ENCODE results near the gene PTPRN2.
"Not testable (repeated sequence)": the region's sequence is repeated elsewhere in the genome, so short reads cannot be mapped to it uniquely, and the experiment has no call there.

PTPRN2 gene

DNA sequence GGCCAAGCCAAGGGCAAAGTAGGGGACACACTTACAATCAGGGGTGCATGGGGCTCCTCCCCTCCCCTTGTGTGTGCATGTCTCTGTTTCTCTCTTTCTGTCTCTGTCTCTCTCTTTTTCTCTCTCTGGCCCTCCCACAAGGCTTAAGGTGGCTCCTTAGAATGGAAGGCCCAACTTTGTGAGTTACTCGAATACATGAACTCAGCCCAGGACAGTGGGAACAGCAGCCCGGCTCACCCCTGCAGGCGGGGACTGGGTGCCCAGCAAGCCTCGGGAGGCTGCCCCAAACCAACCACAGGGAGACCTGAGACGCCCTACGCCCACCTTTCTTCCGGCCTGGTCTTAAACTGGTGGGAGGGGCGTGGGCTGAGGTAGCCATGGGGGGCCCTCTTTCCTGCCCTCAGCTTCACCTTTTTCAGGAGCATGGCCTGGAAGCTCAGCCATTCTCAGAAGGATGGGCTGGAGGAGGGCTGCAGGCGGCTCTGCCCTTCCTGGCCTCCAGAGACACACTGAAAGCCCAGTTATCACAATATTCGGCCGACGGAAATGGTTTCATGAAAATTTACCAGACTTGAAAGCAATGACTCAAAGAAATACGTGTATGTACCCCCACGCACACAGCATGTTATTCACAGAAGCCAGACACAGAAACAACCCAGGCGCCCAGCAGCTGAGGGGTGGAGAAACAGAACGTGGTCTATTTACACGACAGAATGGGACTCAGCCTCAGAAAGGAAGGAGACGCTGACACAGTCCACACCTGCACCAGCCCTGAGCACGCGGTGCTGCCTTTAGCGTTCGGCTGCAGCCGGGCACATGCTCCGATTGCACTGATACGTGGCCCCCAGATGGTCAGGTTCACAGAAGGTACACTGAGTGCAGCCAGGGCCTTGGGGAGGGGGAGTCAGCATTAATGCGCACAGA is 229.5 kb downstream of the PTPRN2 start:
- no peak for DNase-seq

DNA sequence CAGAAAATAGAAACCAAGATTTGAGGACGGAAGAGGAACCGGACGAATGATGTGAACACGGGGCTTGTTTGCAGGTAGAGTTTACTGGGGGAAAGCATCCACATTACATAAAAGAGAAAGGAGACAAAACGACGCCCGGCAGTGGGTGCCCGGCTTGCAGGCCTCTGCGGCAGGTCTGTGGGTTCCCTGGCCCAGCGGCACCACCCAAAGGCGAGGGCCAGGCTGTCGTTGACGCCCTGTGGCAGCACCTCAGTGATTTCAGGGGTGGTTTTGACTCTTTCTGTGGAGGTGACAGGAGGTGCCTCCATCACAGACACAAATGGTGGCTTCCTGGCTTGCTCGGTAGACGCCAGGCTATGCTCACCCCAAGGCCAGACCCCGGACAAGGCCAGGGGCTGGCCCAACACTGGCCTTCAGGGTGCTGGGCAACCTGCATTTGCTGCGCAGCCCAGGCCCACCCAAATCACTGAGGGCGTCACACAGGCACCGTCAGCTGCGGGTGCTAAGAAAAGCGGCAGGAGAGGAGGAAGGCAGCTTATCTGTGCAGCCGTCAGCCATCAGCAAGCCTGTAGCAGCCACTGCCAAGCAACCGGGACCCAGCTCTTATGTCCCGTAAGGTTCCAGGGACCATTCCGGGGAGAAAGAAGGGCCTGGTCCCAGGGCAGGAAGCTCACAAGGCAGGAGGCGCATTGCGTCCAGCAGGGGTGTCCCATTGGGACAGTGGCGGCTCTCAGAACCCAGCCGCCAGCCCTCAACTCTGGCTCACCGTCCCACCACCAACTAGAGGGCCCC is 230.3 kb downstream of the PTPRN2 start:
- DNase-seq = no peak

GRCh38 chr7:158356454-158356853 is 231.2 kb downstream of the PTPRN2 start:
- no peak for DNase-seq

- no peak for DNase-seq
Measured at GRCh38 chr7:158355456-158356065, 232.1 kb downstream of the PTPRN2 start.

DNA sequence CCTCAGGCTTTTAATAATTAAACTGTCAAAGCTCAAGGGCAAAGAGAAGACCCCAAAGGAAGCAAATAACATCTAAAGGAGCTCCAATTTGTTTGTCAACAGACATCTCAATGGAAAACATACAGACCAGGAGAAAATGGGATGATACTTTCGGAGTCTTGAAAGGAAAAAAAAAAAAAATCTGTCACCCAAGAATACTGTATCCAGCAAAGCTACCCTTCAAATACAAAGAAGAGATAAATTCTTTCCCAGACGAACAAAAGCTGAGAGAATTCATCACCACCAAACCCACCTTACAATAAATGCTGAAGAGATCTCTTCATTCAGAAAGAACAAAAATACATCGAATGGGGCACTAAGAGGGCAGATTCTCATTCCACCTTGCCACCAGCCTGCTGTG is 232.8 kb downstream of the PTPRN2 start:
- DNase-seq = no peak

DNA sequence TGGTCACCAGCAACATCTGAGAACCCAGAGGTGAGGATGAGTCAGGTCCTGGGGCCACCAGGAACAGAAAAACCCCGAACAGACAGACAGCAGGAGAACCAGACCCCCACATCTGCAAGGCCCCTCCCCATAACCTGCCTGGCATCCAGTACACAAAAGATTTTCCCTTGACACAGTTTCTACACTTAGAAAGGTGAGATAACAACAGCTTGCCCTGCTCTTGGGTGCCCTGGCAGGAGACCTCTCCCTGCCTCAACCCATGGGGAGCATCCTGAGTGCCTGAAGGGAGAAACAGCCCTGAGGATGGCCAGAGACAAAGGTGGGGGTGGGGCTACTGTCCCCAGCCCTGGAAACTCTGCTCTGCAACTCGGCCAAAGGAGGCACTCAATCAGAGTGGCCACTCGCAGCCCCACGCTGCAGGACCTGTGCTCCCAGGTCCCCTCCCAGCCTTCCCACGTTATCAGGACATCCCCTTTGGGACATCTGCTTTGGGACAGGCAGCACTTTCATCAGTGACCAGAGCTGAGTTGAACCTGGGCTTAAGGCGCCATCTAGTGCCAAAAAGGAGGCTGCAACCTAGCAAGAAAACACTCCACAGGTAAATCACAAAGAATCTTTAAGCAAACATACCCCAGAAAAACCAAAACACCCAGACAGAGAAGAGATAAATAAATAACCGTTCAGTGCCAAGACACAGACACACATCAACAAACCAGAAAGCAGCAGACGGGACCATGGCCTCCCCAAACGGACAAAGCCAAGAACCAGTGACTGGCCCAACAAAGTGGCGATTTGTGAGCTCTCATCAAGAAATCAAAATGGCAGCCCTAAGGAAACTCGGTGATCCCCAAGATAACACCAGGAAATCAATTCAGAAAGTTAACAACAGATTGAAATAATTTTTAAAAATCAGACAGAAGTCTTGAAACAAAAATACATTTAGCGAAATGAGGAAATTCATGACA is 233.7 kb downstream of the PTPRN2 start:
- DNase-seq = no peak

DNA sequence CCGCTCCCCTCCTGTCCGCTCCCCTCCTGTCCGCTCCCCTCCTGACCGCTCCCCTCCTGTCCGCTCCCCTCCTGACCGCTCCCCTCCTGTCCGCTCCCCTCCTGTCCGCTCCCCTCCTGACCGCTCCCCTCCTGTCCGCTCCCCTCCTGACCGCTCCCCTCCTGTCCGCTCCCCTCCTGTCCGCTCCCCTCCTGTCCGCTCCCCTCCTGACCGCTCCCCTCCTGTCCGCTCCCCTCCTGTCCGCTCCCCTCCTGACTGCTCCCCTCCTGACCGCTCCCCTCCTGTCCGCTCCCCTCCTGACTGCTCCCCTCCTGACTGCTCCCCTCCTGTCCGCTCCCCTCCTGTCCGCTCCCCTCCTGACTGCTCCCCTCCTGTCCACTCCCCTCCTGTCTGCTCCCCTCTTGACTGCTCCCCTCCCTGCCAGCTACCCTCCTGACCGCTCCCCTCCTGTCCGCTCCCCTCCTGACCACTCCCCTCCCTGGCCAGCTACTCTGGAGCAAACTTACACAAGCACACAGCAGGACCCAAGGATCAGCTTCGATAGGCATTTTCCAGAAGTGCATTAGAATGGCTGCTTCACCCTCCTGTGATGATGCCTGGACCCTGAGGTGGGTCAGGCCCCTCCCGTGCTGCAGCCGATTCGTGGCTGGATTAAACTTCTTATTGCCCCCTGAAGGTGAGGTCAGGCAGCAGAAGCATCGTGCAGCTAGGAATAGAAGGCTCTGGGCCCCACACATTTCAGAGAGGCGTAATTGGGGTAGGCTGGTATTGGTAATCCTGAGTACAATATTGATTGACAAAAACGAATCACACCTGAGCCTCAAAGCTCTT is 235.5 kb downstream of the PTPRN2 start:
- not testable (repeated sequence) for DNase-seq

DNA sequence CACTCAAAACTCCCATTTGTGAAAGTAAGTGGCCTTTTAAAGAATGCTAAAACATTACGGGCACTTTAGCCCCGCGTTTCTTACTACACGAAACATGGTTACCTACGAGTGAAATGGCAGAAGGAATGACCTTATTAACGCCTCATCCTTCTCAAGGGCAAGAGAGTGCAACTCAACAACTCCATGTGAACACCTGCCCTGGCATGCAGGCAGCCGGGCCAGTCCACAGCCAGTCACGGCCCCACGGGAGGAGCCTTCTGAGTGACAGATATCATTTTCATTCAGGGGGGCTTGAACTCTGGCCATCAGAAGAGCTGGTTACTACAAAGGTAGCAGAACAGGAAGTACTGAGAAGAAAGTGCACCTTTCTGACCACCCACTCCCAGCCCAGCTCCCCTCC is 236.1 kb downstream of the PTPRN2 start:
- no peak for DNase-seq

DNA sequence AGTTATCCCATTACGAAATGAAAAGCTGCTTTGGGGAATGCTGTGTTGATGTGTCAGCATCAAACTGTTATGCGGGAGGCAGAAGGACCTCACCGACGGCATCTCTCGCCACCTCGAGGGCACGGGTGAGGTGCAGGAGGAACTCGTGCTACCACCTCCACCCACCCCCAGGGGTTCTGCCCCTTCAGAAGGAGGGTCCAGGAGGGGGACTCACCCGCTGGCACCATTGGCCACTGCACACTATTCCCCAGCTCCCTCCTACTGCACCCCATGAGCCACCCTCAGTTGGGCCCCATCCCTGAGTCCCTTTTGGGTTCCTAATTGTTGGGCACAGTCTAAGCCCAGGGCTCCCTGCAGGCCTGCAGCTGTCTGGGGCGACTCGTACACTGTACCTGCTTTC is 236.6 kb downstream of the PTPRN2 start:
- DNase-seq = no peak

DNA sequence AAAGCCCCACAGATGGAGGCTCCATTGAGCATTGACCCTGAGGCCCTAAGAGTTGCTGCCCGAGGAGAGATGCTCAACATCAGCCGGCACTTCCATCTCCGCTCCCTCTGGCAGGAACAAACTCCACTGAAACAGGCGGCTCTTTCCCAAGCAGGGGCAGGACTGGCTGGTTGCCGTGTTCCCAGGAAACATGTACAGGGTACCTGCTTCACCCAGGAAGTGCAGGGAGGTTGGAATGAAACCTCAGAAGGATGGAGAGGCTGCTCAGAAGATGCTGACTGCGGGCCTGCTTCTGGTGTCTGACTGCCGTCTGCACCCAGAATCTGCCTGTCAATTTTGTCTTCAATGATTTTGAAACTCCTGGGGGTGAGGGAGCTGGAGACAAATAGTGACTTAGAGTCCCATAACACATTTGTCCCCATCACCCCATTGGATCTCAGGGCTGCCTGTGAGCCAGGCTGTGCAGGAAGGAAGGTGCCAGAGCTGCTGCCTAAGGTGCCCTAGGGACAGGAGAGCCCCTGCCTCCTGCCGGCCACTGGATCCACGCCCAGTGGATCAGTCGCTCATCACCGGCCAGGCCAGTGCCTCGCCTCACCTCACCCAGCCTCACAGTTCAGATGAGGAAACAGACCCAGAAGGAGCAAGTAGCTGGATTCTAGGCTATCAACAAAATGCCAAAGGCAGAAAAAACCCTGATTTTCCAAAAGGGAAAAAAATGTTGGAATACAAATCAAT is 237.3 kb downstream of the PTPRN2 start:
- no peak for DNase-seq

- DNase-seq = no peak
Measured at GRCh38 chr7:158348446-158348845, 239.2 kb downstream of the PTPRN2 start.

DNA sequence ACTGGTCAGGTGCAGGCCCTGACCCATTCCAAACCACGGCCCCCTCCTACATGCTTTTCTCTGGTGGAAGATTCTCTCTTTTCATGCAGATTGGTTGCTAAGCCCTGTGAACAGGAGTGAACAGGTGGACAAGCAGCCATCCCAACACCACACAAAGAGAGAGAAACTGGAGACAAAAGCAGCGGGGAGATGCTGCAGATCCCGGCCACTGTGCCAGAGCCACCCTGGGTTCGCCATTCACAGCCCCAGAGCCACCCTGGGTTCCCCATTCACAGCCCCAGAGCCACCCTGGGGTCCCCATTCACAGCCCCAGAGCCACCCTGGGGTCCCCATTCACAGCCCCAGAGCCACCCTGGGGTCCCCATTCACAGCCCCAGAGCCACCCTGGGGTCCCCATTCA is 239.6 kb downstream of the PTPRN2 start:
- not testable (repeated sequence) for DNase-seq

DNA sequence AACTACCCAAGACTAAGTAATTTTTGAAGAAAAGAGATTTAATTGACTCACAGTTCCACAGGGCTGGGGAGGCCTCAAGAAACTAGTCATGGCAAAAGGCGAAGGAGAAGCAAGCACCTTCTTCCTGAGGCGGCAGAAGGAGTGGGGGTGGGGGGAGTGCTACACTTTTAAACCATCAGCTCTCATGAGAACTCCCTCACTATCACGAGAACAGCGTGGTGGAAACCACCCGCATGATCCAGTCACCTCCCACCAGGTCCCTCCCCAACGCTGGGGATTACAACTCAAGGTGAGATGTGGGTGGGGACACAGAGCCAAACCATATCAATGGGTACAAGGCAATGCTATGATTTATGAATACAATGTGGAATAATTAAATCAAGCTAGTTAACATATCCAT is 241.9 kb downstream of the PTPRN2 start:
- no peak for DNase-seq

DNA sequence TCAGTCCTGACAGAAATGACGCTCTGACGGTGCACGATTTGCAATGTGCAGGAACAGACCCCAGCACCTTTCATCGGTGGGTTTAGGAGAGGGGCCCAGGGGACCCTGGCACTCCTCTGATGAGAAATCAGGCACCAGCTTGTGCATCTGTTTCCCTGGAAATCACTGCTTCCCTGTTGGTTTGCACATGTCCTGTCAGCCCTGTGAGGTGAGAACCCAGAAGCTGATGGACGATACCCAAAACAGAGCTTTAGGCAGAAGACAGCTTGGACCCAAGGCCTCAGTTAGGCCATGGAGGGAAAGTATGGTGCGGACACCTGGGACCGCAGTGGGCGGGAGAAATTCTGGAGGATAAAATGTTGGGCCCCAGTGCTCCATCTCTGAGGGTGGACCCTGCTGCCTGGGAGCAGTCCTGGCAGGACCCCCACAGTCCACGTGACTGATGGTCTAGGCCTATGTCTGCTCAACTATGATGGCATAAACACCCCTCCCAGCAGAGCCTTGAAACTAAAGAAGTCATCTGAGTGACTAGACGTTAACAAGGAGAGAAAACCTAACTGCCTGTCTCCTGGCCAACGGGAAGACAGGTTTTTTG is 242.8 kb downstream of the PTPRN2 start:
- DNase-seq = no peak

DNA sequence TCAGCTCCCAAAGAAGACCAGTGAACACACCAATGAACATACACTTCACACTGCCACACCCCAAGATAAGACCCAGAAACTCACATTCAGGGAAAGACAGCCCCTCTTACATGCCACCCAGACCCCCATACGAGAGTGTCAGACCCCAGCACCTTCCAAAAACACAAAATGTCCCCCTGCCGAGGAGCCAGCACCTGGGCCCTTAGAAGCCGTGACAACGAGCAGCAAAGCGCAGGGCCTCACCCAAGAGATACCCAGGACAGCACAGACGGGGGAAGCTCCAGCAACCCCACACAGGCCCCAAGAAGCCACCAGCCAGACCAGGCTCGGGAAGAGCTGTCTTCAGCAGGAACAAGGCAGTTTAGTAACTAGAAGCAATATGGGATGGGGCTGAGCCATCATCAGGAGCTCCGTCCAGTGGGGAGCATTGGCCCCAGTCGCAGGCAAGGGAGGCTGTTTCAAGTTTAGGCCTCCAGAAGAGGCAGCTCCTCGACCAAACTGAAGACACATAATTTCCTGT is 243.6 kb downstream of the PTPRN2 start:
- DNase-seq = no peak

DNA sequence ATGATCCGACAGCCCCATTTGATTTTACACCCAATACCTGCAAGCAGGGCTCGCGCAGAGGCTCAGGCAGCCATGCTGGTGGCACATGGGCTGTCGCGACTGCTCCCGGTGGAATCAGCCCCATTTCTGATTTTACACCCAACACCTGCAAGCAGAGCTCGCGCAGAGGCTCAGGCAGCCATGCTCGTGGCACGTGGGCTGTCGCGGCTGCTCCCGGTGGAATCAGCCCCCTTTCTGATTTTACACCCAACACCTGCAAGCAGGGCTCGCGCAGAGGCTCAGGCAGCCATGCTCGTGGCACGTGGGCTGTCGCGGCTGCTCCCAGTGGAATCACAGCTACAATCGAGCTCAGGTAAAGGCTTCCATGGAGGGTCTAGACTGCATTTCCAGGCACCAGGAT is 244.1 kb downstream of the PTPRN2 start:
- no peak for DNase-seq

DNA sequence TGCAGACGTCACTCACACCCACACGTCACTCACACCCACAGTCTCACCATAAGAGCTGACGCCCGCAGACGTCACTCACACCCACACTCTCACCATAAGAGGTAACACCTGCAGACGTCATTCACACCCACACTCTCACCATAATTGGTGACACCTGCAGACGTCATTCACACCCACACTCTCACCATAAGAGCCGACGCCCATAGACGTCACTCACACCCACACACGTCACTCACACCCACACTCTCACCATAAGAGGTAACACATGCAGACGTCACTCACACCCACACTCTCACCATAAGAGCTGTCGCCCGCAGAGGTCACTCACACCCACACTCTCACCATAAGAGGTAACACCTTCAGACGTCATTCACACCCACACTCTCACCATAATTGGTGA is 246.5 kb downstream of the PTPRN2 start:
- DNase-seq = not testable (repeated sequence)

GRCh38 chr7:158336952-158337351 is 250.7 kb downstream of the PTPRN2 start:
- DNase-seq = not testable (repeated sequence)

- not testable (repeated sequence) for DNase-seq
Measured at GRCh38 chr7:158332516-158332915, 255.1 kb downstream of the PTPRN2 start.

Data from SIG-M5 (cell line).